Subcutaneous abdominal adipose tissue (tissue), 5 donors: ENCODE results near the gene ZNF407.

Experiments used
- H3K27ac ChIP-seq: one replicate; pipeline ENCODE4 v1.7.0; 2013; ENCODE audit warnings: low read depth, mild to moderate bottlenecking, inconsistent platforms, low read length, moderate library complexity
- H3K27me3 ChIP-seq, 5 donors: one replicate each; pipeline ENCODE4 v1.7.0; 2013; ENCODE audit warnings: low read length in 5 of 5, inconsistent platforms in 1 of 5; ENCODE audit not compliant: control insufficient read depth in 5 of 5, insufficient read depth in 4 of 5
- H3K36me3 ChIP-seq, 5 donors: one replicate each; pipeline ENCODE4 v1.7.0; 2013; ENCODE audit warnings: low read length in 5 of 5; ENCODE audit not compliant: control insufficient read depth in 5 of 5, insufficient read depth in 5 of 5
- H3K4me1 ChIP-seq, 5 donors: one replicate each; pipeline ENCODE4 v1.7.0; 2013; ENCODE audit warnings: low read length in 5 of 5, mild to moderate bottlenecking in 3 of 5, moderate library complexity in 1 of 5; ENCODE audit not compliant: control insufficient read depth in 5 of 5, insufficient read depth in 5 of 5
- H3K4me3 ChIP-seq, 5 donors: one replicate each; pipeline ENCODE4 v1.7.0; 2013; ENCODE audit warnings: low read length in 5 of 5, low read depth in 1 of 5
- H3K9ac ChIP-seq, 5 donors: one replicate each; pipeline ENCODE4 v1.7.0; 2013; ENCODE audit warnings: low read length in 5 of 5, mild to moderate bottlenecking in 4 of 5, moderate library complexity in 3 of 5
- H3K9me3 ChIP-seq, 5 donors: one replicate each; pipeline ENCODE4 v1.7.0; 2013; ENCODE audit warnings: low read length in 5 of 5; ENCODE audit not compliant: control insufficient read depth in 5 of 5
- donor health status: healthy.
- donor health status: healthy.
- donor health status: healthy.
- donor health status: healthy.
- donor health status: healthy.

The ZNF407 gene

GRCh38 chr18:74921057-74921820 is 323.6 kb downstream of the ZNF407 start:
- H3K27me3 ChIP-seq, result no peaks in the 10 kb centered on the region
- H3K4me1 ChIP-seq, result peaks cover 0 to 6% (median 2%) of the 10 kb centered on the region in 5 donors
- no peaks in the 10 kb centered on the region for H3K9me3 ChIP-seq
- H3K27ac ChIP-seq, result no peak overlapping the region
- peaks cover 0 to 7% (median 3%) of the 10 kb centered on the region in 5 donors for H3K36me3 ChIP-seq
- H3K4me3 ChIP-seq, result no peak overlapping the region
- H3K9ac ChIP-seq, result no peak overlapping the region

- no peak overlapping the region for H3K9ac ChIP-seq
- H3K27ac ChIP-seq, result no peak overlapping the region
- H3K36me3 ChIP-seq, result peaks cover 0 to 3% (median 2%) of the 10 kb centered on the region in 5 donors
- H3K4me1 ChIP-seq, result no peaks in the 10 kb centered on the region
- no peaks in the 10 kb centered on the region for H3K27me3 ChIP-seq
- H3K4me3 ChIP-seq, result no peak overlapping the region
- H3K9me3 ChIP-seq, result no peaks in the 10 kb centered on the region
Measured at GRCh38 chr18:74926051-74926450, 328.4 kb downstream of the ZNF407 start.

GRCh38 chr18:74928194-74928968 is 330.7 kb downstream of the ZNF407 start:
- no peak overlapping the region for H3K4me3 ChIP-seq
- H3K4me1 ChIP-seq, result no peaks in the 10 kb centered on the region
- H3K27ac ChIP-seq, result no peak overlapping the region
- H3K9me3 ChIP-seq, result no peaks in the 10 kb centered on the region
- H3K9ac ChIP-seq, result no peak overlapping the region
- H3K27me3 ChIP-seq, result no peaks in the 10 kb centered on the region
- peaks cover 0 to 3% (median 0%) of the 10 kb centered on the region in 5 donors for H3K36me3 ChIP-seq

GRCh38 chr18:74929110-74929509 is 331.4 kb downstream of the ZNF407 start:
- H3K27ac ChIP-seq, result no peak overlapping the region

GRCh38 chr18:74930616-74931015 is 332.9 kb downstream of the ZNF407 start:
- Histone ChIP-seq H3K27me3 (no peaks in the 10 kb centered on the region), H3K4me3 (no peak overlapping the region), H3K27ac (no peak overlapping the region), H3K36me3 (peaks cover 0 to 3% (median 0%) of the 10 kb centered on the region in 5 donors), H3K9me3 (no peaks in the 10 kb centered on the region), H3K4me1 (no peaks in the 10 kb centered on the region), H3K9ac (no peak overlapping the region)

More at GRCh38 chr18:74929110-74929509, 331.4 kb downstream of the ZNF407 start:
- no peak overlapping the region for H3K4me3 ChIP-seq
- H3K4me1 ChIP-seq, result no peaks in the 10 kb centered on the region
- H3K9me3 ChIP-seq, result no peaks in the 10 kb centered on the region
- H3K9ac ChIP-seq, result no peak overlapping the region
- peaks cover 0 to 3% (median 0%) of the 10 kb centered on the region in 5 donors for H3K36me3 ChIP-seq
- H3K27me3 ChIP-seq, result no peaks in the 10 kb centered on the region

GRCh38 chr18:74933930-74934329 is 336.3 kb downstream of the ZNF407 start:
- H3K27me3 ChIP-seq, result no peaks in the 10 kb centered on the region
- H3K9ac ChIP-seq, result no peak overlapping the region
- no peak overlapping the region for H3K4me3 ChIP-seq
- H3K4me1 ChIP-seq, result no peaks in the 10 kb centered on the region
- no peak overlapping the region for H3K27ac ChIP-seq
- no peaks in the 10 kb centered on the region for H3K9me3 ChIP-seq
- peaks cover 0 to 3% (median 0%) of the 10 kb centered on the region in 5 donors for H3K36me3 ChIP-seq

GRCh38 chr18:74935434-74935833 is 337.8 kb downstream of the ZNF407 start:
- no peaks in the 10 kb centered on the region for H3K27me3 ChIP-seq
- H3K4me1 ChIP-seq, result no peaks in the 10 kb centered on the region
- H3K36me3 ChIP-seq, result peaks cover 0 to 3% (median 0%) of the 10 kb centered on the region in 5 donors
- no peak overlapping the region for H3K9ac ChIP-seq
- no peak overlapping the region for H3K27ac ChIP-seq
- no peaks in the 10 kb centered on the region for H3K9me3 ChIP-seq
- no peak overlapping the region for H3K4me3 ChIP-seq

GRCh38 chr18:74936343-74936742 is 338.7 kb downstream of the ZNF407 start:
- Histone ChIP-seq H3K4me3 (no peak overlapping the region), H3K36me3 (no peaks in the 10 kb centered on the region), H3K9me3 (no peaks in the 10 kb centered on the region)

GRCh38 chr18:74937291-74937690 is 339.6 kb downstream of the ZNF407 start:
- H3K36me3 ChIP-seq, result no peaks in the 10 kb centered on the region
- H3K9me3 ChIP-seq, result no peaks in the 10 kb centered on the region
- no peak overlapping the region for H3K4me3 ChIP-seq
- H3K27me3 ChIP-seq, result no peaks in the 10 kb centered on the region
- H3K9ac ChIP-seq, result no peak overlapping the region
- no peaks in the 10 kb centered on the region for H3K4me1 ChIP-seq
- H3K27ac ChIP-seq, result no peak overlapping the region

More at GRCh38 chr18:74936343-74936742, 338.7 kb downstream of the ZNF407 start:
- Histone ChIP-seq H3K4me1 (no peaks in the 10 kb centered on the region), H3K27me3 (no peaks in the 10 kb centered on the region), H3K27ac (no peak overlapping the region), H3K9ac (no peak overlapping the region)

GRCh38 chr18:74940856-74941255 is 343.2 kb downstream of the ZNF407 start:
- Histone ChIP-seq H3K4me3 (no peak overlapping the region), H3K9ac (no peak overlapping the region), H3K27ac (no peak overlapping the region), H3K36me3 (no peaks in the 10 kb centered on the region), H3K27me3 (no peaks in the 10 kb centered on the region), H3K4me1 (no peaks in the 10 kb centered on the region), H3K9me3 (no peaks in the 10 kb centered on the region)
